Measurements from ENCODE around the gene CEBPA. TPM values are rescaled to one million over a fixed set of nuclear protein-coding genes. Genes with fewer than 3 reads are reported as not detected.

The CEBPA gene
- total RNA-seq, 1 experiment from 2014 or later: 3.2 TPM

DNA sequence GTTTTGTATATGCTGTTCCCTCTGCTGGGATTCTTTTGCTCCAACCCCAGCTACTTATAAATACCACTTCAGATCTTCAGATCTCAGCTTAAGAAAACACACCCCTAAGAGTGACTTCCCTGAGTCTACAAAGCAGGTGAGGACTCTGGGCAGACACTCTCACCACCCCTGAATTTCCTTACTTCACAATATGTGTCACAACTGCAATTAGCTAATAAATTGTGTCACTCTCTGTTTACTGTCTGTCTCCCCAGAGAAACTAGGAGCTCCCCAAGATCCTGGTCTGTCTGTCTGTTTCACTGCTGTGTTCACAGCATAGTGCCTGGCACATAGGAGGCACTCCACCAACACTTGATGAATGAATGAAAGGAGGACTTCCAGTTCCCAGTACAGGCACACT, 14.4 kb downstream of the CEBPA start:
- Mint-ChIP-seq H3K4me1 (peaks cover 20 to 24% of the 10 kb centered on the region in 2 experiments), H3K27me3 (ENCODE audit: low read depth) (peaks cover 11% of the 10 kb centered on the region), H3K27ac (no peak overlapping the region), H3K9me3 (peaks cover 3 to 9% of the 10 kb centered on the region in 2 experiments; a peak in 4 of 5 replicates), H3K4me3 (no peak overlapping the region), H3K36me3 (ENCODE audit: insufficient read depth in 1 of 3, low read depth in 3 of 3) (no peaks in the 10 kb centered on the region)
- Histone ChIP-seq H4K20me1 (ENCODE audit: control insufficient read depth, insufficient read depth, insufficient read length) (no peaks in the 10 kb centered on the region), H3K9ac (ENCODE audit: extremely low read depth, insufficient read length, low read length) (no peak overlapping the region), H3K23ac (ENCODE audit: insufficient read length, low read depth, low read length) (no peak overlapping the region), H3K18ac (ENCODE audit: insufficient read length, low read depth, low read length) (no peak overlapping the region), H2BK15ac (ENCODE audit: low read depth, low read length) (no peak overlapping the region), H3K27ac (ENCODE audit: insufficient read length, low read depth, low read length) (no peak overlapping the region), H4K8ac (replicated peaks; ENCODE audit: insufficient read length, low read depth, low read length) (no peak overlapping the region), H3K79me1 (ENCODE audit: insufficient read depth, low read depth, low read length, poor library complexity, severe bottlenecking) (no peaks in the 10 kb centered on the region), H2AFZ (ENCODE audit: low read length) (no peak overlapping the region), H3K27me3 (ENCODE audit: insufficient read depth, low read length) (no peaks in the 10 kb centered on the region), H4K91ac (ENCODE audit: insufficient read length, low read depth, low read length) (no peak overlapping the region), H2BK5ac (ENCODE audit: insufficient read length, low read length) (no peak overlapping the region), H2BK120ac (ENCODE audit: low read depth, low read length, poor library complexity, severe bottlenecking) (no peak overlapping the region), H3K4me2 (ENCODE audit: insufficient read depth, insufficient read length, low read length) (no peak overlapping the region), H3T11ph (ENCODE audit: low read length) (no peak overlapping the region), H3K79me2 (ENCODE audit: insufficient read depth, low read length) (no peaks in the 10 kb centered on the region), H3K4me1 (ENCODE audit: insufficient read depth, low read length) (no peaks in the 10 kb centered on the region; the same call in 1 of the 2 replicates), H2AK5ac (ENCODE audit: insufficient read length, low read length) (no peak overlapping the region), H3K9me3 (ENCODE audit: control insufficient read depth, low read depth, low read length) (no peaks in the 10 kb centered on the region), H4K5ac (ENCODE audit: insufficient read length, low read depth, low read length) (no peak overlapping the region), H3K14ac (ENCODE audit: insufficient read depth, low read length) (no peak overlapping the region), H3K56ac (ENCODE audit: insufficient read length, low read depth, low read length) (no peak overlapping the region), H3K23me2 (ENCODE audit: insufficient read length, low read depth, low read length, poor library complexity, severe bottlenecking) (no peaks in the 10 kb centered on the region), H2BK20ac (ENCODE audit: low read depth, low read length, poor library complexity, severe bottlenecking) (no peak overlapping the region), H2BK12ac (ENCODE audit: insufficient read length, low read depth, low read length) (no peak overlapping the region), H3K4ac (ENCODE audit: low read depth, low read length) (no peak overlapping the region)
- no peak for DNase-seq
- TF ChIP-seq, protein P1, sequence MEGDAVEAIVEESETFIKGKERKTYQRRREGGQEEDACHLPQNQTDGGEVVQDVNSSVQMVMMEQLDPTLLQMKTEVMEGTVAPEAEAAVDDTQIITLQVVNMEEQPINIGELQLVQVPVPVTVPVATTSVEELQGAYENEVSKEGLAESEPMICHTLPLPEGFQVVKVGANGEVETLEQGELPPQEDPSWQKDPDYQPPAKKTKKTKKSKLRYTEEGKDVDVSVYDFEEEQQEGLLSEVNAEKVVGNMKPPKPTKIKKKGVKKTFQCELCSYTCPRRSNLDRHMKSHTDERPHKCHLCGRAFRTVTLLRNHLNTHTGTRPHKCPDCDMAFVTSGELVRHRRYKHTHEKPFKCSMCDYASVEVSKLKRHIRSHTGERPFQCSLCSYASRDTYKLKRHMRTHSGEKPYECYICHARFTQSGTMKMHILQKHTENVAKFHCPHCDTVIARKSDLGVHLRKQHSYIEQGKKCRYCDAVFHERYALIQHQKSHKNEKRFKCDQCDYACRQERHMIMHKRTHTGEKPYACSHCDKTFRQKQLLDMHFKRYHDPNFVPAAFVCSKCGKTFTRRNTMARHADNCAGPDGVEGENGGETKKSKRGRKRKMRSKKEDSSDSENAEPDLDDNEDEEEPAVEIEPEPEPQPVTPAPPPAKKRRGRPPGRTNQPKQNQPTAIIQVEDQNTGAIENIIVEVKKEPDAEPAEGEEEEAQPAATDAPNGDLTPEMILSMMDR (conservative IDR thresholded peaks at IDR 0.05): no peak

All from H9 (cell line).